GM19438 (cell line): ENCODE data around the gene BATF3.
"Not testable (repeated sequence)": the region's sequence is repeated elsewhere in the genome, so short reads cannot be mapped to it uniquely, and the experiment has no call there.

ENCODE experiments used
- ATAC-seq: cut with Tn5 transposase; IDR thresholded peaks from one replicate; pipeline ENCODE4 v1.9.1; 2021; ENCODE audit warnings: low read depth; ENCODE audit not compliant: unreplicated experiment

BATF3 gene

DNA sequence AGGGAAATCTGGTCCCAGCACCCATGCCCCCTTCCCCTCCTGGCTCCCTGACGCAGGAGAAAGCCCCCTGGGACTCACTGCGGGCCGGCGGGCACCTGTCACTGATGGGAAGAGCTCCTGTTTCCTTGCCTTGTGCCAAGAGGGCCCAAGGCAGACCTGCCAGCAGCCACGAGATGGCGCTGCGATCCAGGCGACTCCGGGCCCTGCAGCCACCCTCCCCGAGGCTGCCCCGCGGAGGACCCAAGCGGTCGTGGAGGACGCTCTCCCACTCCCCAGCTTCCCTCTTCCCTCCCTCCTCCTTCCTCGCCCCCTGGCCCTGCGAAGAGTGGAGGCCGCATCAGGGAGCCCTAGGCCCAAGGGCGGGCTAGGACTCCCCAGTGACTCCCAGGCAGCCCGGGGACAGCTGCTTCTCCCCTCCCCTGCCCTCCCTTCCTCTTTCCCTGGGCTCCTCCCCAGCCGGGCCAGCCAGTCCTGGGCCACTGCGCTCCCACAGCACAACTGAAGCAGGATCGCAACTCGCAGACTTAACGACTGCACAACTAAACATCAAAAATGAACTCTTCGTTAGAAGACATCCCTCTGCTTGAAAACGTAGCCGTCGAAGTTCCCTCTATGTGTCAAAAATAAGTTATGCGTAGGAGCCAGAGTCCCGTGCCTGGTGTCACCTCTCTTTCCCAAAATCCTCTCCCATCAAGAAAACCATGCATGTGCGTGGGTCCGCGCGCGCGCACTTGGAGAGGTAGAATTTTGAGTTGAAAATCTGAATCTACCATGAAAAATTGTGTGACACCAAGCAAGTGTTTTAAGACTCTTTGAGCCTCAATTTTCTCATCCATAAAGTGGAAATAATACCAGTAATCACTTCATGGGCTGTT is 34.2 kb downstream of the BATF3 start:
- peak; percentile 91 for ATAC-seq

DNA sequence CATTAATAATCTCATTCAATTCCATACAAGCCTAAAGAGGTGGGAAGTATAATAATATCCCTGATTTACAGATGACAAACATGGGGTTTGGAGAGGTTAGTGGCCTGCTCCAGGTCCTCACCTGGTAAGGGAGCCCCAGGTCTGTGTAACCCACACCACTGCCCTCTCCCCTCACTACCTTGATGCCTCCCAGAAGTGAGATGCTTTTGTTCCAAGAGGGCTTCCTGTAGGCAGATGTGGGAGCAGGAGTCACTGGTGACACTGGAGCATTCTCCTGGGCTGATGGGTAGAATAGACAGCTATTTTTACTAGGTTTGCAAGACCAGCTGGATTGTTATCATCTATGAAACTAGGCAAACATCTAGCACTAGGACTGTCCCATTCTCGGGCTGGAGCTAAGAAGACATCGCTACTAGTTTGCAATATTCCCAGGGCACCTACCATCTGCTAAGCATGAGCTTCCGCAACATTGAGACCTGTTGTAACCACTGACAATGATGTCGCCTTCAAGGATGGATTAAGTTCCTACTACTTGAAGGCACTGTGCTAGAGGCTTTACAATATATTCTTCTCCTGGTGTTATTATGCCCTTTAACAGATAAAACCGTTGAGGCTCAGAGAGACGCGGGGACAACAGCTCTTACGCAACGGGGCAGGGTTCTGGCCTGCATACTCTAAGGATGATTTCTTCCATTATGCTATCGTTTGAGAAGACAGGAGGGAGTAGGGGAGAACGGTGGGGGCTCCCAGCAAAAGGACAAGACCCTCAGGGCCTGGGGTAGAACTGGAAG is 35.0 kb downstream of the BATF3 start:
- no peak for ATAC-seq

DNA sequence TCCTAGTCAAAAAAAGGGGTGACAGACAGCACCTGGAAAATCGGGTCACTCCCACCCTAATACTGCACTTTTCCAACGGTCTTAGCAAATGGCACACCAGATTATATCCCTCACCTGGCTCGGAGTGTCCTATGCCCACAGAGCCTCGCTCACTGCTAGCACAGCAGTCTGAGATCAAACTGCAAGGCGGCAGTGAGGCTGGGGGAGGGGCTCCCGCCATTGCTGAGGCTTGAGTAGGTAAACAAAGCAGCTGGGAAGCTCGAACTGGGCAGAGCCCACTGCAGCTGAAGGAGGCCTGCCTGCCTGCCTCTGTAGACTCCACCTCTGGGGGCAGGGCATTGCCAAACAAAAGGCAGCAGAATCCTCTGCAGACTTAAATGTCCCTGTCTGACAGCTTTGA is 41.4 kb downstream of the BATF3 start:
- not testable (repeated sequence) for ATAC-seq

DNA sequence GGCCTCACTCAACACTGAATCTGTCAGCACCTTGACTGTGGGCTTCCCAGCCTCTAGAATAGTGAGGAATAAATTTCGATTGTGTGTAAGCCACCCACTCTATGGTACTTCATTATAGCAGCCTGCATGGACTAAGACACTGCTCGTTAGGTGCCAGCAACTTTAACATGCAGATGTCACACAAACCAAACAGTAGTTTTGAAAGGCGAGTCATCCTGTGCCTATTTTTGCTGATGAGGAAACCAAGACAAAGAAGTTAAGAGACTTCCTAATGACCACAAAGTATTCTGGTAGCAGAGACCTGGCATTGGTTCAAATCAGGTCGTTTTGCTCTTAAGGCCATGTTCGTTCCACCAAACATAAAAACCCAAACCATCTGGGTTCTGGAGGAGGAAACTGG is 42.9 kb downstream of the BATF3 start:
- ATAC-seq, result no peak

DNA sequence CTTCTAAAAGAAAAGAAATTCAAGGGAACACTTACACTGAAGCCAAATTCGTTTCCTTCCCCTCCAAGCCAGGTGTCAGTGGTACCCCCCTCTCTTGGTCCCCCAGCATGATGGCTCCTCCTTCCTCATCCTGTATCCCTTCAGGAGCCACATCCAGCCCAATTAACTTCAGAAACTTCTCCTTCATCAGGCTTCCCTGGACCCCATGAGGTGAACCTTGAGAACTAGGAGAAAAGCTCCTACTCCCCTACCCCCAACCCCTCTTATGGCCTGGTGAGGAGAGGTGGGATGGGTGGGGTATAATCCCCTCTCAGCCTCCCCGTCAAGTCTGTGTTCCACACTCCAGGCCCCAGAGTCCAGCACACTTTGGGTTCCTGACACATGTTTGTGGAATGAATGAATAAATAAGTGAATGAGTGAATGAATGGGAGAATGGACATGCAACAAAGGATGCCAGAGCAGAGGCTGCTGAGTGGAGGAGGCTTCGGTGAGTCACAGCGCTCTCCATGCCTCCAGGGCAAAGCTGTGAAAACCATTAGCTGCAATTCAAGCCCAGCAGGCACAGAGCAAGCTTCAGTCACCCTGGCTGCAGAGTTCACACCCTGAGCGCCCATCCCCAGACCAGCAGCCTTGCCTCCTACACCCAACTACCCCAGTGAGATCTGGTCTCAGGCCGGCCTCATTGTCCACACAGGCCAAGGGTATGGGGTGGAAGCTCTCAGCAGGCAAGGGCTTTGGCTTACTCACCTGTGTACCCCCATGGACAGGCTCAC is 43.8 kb downstream of the BATF3 start:
- ATAC-seq, result no peak

DNA sequence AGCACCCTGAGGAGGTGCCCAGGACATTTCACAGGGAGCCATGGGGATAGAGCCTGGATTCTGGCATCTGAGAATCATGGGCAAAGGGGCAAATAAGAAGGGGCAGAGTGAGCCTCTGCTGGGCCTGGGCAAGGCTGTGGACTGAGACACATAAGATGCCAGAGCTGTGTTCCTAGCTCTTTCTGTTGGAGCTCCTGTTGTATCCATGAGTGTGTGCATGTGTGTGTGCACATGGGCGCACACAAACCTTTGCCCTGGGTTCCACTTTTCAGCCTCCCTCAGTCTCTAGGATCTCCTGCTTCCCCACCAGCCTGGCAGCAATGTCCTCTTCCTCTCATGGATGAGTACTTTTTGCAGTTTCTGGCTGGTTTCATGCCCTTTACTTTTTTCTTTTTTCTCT is 47.0 kb downstream of the BATF3 start:
- no peak for ATAC-seq

DNA sequence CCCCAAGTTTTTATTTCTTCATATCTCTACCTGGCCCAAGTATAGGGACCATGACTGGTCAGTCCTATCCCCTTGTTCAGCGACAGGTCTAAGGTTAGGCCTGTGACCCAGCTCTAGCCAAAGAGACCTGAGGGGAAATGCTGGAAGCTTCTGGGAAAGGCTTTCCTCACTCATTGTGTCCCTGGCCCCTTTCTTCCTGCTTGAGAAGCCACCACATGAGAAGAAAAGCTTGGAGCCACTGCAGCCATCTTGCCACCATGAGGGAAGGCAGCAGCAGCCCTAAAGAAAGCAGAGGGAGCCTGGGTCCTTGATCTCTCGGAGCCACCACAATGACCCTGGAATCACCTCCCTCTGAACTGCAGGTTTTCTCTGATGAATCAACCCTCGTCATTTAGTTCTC is 47.7 kb downstream of the BATF3 start:
- no peak for ATAC-seq

DNA sequence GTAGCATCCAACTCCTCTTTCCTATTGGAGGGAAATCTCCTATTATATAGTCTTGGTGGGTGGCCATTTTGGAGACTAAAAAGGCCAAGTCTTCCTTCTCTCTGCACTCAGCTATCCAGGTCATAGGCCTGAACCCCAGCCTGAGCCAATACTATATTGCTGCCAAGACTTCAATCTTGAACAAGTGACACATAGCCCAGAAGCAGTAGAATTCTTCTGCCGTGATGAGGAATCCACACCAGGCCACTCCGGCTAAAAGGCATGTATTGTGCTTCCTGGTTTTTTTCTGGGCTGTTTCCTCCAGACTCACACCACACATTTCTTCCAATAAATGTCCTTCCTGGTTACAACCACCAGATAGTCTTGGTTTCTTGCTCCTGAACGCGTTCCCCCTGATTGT is 48.1 kb downstream of the BATF3 start:
- ATAC-seq, result no peak

DNA sequence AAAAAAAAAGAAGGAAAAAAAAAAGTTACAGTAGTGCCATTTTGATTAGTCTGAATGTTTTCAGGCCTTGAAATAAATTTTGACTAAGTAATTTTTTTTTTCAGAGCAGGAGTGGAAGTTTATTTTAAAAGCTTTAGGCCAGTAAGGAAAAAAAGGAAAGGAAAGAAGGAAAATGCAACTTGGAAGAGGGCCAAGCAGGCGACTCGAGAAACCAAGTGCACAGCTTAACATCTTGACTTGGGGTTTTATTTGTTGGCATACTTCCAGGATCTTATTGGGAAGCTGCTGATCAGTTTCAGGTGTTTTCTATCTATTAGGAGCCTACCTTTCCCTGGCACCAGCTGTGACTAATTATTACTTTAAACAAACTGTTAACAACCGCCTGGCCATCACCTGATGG is 49.4 kb downstream of the BATF3 start:
- ATAC-seq, result no peak

DNA sequence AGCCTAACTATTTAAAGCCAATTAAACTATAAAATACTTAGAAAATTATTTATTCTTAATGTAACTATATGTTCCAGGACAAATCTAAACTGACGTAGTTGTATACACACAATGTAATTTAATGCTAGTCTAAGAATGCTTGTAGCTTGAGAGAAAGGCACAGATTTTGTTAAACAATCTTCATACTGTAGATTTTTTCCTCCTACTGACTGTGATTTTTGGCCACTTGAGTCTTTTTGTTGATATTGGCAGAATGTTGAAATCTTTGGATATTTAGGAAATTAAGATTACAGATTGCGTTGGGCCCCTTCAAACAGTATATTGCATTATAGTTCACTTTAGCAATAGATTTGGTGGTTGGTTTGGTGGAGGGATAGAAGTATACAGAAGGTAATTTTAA is 50.6 kb downstream of the BATF3 start:
- ATAC-seq, result no peak

DNA sequence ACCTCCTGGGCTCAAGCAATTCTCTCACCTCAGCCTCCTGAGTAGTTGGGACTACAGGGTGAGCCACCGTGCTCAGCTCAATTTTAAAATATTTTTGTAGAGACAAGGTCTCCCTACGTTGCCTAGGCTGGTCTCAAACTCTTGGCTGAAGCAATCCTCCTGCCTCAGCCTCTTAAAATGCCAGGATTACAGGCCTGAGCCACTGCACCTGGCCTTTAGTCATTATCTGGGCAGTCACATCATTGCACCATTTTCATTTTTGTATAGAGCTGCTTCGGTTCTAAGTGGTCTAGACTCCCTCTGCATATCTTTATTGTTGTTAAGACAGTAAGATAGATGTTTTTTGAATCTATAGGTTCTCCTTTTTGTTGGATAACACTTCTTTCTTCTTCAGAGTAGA is 51.2 kb downstream of the BATF3 start:
- no peak for ATAC-seq

DNA sequence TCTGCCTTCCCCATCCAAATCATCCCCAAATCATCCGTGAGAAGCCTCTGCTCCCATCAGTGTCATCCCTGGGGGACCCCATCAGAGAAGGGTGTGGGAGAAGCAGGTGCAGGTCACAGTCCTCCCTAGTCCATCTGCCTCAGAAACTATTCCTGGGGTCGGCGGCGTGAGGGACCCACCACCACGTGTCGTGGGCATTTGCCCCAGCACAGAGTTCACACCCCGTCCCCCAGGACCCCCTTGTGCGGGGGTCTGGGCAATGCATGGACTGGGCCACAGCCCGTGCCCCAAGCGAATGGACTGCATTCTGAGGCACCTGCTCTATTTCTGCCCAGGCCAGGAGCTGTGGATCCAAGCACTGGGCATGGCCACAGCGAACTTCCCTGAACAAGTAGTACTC is 52.6 kb downstream of the BATF3 start:
- ATAC-seq, result no peak

DNA sequence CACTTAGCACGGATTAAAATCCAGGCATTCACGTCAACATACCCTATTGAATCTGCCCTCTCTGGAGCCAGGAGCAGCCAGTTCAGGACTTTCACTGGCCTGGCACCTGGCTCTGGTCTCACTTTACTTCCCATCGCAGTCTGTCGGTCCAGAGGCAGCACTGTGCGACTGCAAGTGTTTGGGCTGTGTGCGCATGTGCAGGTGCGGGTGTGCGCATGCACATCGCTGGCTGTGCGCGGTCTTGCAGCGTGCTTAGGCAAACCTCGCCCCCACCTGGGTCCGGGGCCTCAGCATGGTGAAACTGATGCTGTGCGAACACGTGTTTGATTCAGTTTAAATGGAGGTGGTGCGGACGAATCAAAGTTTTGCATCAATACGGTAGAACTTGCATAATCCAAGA is 53.1 kb downstream of the BATF3 start:
- no peak for ATAC-seq

DNA sequence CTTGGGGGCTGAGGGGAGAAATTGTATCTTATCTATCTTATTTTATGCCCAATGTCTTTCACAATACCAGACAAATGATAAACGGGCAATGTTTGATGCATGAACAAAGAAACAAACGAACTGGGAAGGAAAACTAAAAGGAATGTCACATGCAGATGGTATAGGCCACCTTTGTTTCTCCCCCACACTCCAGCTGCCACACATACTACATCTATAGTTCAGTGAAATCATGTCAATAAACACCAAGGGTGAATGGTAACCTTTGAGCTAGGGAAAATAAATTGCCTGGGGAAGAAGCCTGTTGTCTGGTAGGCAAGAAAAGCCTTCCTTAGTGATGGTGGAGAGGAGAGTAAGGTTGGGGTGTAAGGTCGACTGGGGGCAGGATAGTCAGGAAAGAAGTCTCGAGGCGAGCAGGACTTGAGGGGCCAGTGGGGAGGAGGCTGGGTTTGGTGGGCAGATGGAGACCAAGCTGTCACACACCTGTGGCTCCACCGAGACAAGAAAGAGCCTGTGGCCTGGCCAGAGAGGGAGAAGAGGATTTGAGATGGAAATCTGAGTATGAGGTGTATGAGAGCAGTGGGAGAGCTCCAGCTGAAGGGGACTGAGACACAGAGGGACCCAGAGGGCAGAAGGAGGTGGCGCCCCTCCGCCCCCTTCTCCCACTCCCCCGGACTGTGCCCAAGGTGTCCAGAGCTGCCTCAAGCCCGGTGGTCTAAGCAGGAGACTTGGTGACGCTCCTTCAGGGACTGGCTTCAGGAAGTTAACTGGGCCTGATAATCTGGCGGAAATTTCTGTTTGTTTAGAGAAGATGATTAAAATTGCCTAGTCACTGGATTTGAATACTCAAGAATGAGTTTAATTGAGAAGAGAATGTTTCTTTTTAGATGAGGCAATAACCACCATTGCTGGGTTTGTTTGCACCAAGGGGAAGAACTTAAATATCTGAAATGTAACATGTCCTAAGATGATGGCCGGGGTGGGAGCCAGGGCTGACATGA is 53.8 kb downstream of the BATF3 start:
- no peak for ATAC-seq

DNA sequence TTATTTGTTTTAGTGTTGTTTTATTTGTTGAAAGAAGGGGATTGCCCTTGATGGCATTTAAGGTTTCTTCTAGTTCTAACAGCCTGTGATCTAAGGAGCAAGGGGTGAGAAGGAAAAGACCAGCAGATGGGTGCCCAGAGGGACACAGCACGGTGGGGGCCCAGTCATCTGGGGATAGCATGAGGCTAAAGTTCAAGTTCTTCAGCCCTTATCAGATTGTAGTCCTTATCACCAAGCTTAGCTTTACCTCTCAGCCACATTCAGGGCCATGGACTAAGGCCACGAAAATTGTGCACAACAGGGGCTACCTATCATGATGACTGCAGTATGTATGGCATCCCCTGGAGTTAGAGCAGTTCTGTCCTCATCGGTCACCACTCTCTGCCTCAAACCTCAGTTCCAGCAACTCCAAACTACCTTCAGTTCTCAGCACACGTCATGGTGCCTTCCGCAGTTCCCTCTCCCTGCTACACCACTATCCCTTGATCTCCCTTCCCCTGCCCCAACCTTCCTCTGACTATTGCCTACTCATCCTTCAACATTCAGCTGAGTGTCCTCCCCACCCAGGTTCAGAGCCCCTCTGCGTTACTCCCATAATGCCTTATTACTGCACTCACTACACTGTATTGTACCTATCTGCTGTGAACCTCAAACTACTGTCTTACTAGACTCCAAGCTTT is 54.6 kb downstream of the BATF3 start:
- ATAC-seq, result no peak

DNA sequence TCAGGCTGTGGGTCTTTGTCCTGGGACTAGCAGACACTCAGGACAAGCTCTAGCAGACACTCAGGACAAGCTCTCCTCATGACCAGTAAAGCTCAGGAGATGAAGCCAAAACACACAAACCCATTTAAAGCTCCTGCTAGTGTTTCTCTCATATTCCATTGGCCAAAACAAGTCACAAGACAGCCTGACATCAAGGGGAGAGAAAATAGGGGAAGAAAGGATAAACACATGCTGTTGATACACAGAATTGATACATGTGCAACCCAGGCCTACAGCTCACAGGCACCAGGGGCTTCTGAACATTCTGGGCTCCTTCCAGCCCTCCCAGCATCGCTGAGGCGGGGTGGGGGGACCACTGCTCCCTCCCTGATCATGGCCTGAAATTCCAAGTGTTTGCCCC is 55.8 kb downstream of the BATF3 start:
- no peak for ATAC-seq

DNA sequence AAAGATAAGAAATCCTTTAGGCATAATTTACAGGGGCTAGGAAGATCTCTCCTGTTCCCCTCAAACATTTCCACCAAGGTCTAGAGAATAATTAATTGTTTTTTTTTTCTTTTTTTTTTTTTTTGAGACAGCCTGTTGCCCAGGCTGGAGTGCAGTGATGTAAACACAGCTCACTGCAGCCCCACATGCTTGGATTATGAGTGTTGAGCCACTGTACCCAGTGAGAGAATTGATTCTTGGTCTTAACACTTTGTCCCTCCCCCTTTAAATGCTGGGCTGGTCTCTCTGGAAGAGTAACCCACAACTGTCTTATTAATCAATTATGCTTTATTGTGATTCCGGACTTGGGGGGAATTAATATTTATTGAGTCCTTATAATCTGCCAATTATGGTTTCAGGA is 57.7 kb downstream of the BATF3 start:
- ATAC-seq, result no peak

DNA sequence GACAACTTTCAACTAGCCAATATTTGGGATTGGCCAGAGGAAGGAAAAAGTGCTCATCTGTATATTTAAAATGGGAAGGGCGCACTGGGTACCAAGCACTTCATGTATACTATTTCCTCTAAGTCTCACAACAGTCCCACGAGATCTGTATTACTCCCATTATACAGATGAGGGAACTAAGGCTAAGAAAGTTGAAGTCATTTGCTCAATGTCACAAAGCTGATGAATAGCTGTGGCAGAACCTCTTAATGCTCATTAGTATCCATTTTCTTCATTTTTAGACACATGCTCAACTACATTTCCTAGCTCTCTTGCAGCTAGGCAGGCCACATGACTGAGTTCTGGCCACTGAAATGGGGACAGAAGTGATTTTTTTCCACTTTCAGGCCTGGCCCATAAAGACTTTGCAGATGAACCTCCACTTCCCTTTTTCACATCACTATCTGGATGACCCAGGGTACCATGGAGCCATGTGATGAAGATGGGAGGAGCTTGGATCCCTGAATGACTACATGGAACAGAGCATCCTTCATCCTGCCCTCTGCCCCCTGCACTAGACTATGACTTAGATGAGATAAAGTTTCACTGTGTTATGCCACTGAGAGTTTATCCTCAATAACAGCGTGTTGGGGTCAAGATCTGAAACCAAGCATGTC is 59.3 kb downstream of the BATF3 start:
- ATAC-seq, result no peak

DNA sequence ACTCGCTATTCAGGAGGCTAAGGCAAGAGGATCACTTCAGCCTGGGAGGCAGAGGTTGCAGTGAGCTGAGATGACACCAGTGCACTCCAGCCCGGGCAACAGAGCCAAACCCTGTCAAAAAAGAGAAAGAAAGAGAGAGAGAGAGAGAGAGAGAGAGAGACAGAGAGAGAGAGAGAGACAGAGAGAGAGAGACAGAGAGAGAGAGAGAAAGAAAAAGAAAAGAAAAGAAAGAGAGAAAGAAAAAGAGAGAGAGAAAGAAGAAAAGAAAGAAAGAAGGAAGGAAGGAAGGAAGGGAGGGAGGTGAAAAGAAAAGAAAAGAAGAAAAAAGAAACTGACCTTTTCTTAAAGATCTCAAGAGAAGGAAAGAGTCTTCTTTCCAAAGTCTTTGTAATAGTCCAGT is 60.1 kb downstream of the BATF3 start:
- ATAC-seq, result not testable (repeated sequence)
